ENCODE results near the gene HMBS.

The HMBS gene

DNA sequence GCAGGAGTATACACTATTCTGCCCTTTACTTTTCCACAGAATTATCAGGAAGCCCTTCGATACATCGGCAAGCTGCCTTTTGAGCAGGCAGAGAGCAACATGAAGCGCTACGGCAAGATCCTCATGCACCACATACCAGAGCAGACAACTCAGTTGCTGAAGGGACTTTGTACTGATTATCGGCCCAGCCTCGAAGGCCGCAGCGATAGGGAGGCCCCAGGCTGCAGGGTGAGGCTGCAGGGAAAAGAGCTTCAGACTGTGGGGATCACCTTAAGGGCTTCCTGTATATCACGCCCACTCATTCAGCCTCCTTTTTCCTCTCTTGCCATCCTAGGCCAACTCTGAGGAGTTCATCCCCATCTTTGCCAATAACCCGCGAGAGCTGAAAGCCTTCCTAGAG is 6.8 kb upstream of the HMBS start:
- DNase-seq: no peak

DNA sequence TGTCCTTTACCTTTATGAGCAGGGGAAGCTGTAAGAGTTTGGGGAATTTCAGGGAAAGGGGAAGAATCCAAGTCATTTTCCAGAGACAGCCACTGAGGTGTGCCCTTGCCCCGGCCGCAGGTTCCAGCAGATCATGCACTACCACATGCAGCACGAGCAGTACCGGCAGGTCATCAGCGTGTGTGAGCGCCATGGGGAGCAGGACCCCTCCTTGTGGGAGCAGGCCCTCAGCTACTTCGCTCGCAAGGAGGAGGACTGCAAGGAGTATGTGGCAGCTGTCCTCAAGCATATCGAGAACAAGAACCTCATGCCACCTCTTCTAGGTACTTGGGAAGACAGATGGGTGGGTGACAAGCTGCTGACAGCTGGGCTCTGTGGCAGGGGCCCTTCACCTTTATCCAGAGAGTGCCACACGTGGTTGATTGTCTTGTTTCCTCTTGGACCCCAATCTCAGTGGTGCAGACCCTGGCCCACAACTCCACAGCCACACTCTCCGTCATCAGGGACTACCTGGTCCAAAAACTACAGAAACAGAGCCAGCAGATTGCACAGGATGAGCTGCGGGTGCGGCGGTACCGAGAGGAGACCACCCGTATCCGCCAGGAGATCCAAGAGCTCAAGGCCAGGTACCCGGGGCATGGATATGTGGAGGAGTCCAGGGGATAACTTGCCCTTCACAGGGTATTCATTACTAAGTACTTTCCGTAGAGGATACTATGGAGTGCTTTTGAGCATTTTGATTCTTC is 5.8 kb upstream of the HMBS start:
- no peak for DNase-seq

DNA sequence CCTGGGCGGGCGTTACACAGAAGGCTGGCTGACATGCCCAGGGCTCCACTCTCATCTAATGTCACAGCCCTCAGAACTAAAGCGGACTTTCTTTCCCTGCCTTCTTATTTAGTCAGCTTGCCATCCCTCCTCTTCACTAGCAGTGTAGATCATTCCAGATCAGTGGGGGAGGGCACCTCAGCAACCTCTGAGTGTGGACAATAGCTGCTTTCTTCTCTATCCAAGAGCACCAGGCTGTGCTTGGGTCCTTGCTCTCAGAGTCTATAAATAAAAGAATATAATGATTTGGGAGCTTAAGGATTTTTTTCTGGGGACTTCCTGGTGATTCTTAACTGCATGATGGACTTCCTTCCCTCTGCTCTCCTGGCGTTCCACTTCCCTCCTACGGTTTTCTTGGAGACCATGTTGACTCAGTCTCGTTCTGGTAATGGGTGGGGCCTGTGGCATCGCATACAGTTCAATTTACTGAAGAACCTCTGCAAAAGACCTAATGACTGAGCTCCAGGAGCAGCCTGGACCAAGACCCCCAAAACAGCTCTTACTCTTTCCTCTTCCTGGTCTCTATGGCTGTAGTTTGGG is 2.9 kb upstream of the HMBS start:
- DNase-seq: no peak

DNA sequence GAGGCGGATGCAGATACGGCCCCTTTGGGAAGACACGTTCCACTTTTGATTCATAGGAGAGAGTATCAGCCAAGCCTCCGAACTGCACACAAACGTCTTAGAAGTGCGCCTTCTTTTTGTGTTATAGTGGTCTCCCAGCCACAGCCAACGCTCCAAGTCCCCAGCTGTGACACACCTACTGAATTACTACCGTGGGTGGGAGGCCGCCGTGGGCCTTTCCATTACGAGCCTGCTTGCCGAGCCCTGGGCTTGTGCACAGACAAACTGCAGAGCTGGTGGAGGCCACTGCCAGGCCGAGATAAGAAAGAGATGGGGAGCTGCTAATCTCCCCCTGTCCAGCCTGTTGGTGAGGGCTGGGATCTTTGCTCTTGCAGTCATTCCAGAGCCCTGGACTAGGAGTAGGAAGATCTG is 761 bp downstream of the HMBS start:
- DNase-seq: peak in 1 of 2 donors; percentile 17

DNA sequence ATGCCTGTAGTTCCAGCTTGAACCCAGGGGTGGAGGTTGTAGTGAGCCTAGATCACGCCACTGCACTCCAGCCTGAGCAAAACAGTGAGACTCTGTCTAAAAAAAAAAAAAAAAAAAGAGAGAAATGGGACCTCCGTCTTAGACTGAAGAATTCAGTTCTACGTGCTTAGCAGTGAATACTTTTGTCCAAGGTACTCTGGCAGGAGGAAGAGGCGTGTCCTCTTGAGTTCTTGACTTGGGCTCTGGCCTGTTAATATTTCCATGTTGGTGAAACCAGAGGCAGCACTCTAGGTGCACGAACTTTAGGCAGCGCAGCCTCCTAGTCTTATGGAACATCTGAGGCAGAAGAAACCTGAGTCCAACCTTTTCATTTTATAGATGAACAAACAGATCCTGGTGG is 2.4 kb downstream of the HMBS start:
- no peak for DNase-seq

DNA sequence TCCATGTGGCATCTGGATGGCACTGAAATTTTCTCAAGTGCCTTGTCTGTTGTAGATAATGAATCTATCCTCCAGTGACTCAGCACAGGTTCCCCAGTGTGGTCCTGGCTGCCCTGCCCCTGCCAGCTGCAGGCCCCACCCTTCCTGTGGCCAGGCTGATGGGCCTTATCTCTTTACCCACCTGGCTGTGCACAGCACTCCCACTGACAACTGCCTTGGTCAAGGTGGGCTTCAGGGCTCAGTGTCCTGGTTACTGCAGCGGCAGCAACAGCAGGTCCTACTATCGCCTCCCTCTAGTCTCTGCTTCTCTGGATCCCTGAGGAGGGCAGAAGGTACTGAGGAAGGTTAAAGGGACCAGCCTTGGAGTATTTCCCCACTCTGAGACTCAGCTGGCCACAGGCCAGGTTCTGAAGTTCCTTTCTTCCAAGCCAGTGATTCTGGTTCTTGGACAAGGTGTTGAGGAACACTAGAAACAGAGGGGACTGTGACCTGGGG is 3.1 kb downstream of the HMBS start:
- no peak for DNase-seq

DNA sequence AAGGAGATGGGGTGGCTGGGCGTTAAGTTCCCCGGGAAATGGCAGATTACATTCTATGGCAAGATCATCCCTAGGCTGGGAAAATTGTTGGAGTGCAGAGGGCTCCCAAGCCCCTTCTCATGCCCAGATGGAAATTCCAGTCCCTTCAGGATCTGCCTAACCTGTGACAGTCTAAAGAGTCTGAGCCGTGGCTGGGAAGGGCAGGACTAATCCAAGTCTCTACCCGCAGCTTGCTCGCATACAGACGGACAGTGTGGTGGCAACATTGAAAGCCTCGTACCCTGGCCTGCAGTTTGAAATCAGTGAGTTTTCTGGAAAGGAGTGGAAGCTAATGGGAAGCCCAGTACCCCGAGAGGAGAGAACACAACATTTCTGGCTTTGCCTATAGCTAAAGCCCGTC is 3.7 kb downstream of the HMBS start:
- DNase-seq: no peak

DNA sequence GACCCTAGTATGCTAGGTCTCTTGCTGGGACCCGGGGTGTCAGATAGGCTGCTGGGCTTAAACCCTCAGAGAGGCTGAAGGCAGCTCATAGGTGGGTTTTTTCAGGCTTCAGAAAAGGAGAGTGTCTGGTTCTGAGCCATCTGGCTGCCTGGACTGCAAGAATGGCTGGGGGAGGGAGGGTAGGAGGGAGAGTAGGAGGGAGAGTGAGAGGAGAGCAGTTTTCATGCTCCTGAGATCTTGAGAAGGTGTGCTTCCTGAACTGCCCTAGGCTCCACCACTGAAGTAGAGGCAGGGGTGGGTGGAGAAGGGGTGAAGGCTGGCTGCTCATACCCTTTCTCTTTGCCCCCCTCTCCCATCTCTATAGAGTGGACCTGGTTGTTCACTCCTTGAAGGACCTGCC is 4.6 kb downstream of the HMBS start:
- no peak for DNase-seq

DNA sequence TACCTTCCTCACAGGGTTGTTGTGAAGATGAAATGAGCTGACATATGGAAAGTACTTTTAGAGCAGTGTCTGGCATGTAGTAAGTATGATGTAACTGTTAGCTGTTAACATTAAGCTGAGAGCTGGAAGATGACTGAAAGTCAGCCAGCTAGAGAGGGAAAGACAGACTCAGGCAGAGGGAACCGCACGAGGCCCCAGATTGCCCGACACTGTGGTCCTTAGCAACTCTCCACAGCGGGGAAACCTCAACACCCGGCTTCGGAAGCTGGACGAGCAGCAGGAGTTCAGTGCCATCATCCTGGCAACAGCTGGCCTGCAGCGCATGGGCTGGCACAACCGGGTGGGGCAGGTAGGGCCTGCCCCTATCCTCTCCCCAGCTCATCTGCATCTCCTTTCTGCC is 6.5 kb downstream of the HMBS start:
- no peak for DNase-seq

DNA sequence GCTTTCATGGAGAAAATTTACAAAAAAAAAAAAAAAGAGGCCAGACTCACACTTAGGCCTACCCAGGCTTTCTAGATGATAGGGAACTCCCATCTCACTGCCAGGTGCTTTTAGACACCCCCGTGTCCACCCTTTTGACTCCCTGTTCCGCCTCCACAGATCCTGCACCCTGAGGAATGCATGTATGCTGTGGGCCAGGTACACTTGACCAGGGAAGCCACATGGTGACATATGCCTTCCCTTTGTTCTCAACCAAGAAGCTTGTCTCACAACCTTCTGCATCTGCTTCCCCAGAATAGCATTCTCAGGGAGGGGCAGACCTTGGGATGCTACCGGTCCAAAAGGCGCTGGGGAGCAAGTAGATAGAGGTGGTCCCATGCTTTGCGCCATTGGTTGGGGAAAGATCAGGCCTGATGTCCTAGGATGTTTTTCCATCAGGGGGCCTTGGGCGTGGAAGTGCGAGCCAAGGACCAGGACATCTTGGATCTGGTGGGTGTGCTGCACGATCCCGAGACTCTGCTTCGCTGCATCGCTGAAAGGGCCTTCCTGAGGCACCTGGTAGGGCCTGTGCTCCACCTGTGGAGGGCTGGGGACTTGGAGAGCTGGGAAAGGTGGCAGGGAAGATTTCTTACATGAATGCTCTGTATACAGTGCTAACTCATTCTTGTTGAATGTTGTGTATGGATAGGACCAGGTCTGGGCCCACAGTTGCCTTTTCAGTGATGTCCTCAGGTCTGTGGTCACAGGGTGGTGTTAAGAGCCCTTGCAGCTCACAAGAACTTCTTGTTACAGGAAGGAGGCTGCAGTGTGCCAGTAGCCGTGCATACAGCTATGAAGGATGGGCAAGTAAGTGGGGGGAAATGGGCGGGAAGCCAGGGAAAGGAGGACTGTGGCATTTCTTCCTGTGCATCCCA is 7.5 kb downstream of the HMBS start:
- no peak for DNase-seq

DNA sequence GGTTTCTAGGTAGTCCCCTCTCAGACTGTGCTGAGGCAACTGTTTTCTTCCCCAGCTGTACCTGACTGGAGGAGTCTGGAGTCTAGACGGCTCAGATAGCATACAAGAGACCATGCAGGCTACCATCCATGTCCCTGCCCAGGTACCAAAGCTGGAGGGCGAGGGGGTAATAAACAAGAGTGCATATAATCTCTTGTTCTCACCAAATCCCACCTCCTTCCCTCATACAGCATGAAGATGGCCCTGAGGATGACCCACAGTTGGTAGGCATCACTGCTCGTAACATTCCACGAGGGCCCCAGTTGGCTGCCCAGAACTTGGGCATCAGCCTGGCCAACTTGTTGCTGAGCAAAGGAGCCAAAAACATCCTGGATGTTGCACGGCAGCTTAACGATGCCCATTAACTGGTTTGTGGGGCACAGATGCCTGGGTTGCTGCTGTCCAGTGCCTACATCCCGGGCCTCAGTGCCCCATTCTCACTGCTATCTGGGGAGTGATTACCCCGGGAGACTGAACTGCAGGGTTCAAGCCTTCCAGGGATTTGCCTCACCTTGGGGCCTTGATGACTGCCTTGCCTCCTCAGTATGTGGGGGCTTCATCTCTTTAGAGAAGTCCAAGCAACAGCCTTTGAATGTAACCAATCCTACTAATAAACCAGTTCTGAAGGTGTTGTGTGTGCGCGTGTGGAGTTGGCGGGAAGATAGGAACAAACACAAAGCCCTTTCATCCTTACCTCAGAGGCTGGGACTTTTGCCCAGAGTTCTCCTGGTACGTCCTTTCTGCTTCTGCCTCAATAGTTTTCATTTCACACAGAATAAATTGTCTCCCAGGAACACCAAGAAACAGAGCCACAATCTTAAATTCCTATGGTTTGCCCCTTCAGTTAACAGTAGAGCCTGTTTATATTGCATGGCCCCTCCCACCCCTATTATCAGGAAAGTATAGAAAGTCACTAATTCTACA is 8.5 kb downstream of the HMBS start:
- peak in 1 of 2 donors; percentile 6 for DNase-seq

DNA sequence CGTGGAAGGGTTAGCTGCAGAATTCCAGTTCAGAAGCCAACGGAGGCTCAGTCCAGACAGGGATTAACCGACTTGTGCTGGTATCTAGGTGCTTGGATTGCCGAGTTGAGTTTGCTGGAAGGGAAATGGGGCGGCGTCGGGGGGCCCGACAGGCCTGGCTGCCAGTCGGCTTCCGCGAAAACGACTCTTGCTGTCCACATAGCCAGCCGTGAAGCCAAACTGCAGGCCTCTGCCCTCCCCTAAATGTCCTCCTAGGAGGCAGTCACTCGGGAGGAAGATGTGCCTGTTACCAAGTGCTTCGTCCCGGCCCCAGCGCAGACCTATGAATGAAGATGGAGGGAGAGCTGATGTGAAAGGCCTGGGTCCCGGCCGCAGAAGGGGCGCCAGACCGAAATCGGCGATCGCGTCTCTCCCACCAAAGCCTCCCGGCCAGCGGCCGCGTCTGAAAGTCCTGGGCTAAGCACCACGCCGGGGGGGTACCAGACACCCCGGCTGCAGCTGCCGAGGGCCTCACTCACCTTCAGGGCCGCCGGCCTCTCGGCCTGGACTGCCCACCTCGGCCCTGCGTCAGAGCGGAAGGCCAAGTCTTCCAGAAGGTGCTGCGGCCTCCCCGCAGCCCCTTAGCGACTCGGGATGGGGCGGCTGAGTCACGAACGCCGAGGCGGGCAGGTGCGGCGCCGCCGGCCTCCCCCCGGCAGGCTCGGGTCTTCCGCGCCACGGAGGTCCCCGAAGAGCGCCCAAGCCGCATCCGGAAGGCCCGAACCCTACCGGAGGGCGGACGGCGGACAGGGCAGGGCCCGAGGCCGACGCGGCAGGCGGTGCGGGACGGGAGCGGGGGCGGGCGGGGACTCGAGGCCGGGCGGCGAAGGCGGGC is 9.5 kb downstream of the HMBS start:
- DNase-seq: peak in 1 of 2 donors; percentile 32

DNA sequence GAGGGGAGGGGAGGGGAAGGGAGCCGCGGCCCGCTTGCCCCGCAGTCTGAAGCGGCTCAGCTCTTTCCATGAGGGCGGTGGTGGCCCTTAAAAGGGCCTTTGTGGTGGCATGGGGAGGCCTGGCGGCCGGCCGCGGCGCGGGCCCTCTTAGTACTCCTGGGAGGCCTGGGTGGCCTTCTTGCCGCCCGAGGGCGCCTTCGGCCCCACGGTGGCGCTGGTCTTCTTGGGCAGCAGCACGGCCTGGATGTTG is 10.1 kb downstream of the HMBS start:
- peak in 1 of 2 donors; percentile 48 for DNase-seq

DNA sequence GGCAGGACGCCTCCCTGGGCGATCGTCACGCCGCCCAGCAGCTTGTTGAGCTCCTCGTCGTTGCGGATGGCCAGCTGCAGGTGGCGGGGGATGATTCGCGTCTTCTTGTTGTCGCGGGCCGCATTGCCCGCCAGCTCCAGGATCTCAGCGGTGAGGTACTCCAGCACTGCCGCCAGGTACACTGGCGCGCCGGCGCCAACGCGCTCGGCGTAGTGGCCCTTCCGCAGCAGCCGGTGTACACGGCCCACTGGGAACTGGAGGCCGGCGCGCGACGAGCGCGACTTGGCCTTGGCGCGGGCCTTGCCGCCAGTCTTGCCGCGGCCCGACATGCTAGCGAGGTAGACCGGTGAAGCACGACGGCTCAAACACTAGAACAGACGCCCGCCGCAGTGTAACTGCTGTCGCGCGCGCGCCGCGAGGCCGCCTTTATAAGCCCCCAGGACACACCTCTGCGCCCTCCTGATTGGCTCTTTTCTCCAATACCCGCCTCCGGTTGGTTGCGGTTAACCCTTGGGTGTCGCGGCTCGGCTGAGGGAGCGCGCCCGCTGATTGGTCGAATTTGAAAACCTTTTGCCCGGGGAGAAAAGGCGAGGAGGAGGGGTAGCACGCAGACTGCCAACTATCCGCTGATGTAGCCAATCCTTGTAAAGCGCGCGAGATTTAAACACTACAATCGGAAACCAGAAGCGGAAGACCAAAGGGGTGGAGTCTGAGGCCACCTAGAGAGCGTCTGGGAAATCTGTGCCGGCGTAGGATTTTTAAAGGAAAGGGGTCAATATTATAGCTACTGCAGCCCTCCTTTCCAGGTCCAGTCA is 10.6 kb downstream of the HMBS start:
- DNase-seq: peak; percentile 99

DNA sequence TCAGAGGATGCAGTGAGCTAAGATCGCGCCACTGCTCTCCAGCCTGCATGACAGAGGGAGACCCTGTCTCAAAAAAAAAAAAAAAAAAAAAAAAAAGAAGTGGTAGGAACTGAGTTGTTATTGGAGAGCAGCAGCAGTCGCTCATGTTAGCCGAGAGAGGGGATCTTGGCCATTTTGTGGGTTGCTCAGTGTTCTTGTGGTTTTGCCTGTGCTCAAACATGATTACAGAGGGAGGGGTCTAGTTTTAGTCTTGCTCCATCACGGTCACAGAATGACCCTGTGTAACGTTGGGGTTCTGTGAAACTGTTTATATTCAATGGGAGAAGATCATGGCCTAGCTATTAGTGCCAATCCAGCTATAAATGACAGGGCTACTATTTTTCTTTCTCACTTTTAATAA is 15.0 kb downstream of the HMBS start:
- no peak for DNase-seq

DNA sequence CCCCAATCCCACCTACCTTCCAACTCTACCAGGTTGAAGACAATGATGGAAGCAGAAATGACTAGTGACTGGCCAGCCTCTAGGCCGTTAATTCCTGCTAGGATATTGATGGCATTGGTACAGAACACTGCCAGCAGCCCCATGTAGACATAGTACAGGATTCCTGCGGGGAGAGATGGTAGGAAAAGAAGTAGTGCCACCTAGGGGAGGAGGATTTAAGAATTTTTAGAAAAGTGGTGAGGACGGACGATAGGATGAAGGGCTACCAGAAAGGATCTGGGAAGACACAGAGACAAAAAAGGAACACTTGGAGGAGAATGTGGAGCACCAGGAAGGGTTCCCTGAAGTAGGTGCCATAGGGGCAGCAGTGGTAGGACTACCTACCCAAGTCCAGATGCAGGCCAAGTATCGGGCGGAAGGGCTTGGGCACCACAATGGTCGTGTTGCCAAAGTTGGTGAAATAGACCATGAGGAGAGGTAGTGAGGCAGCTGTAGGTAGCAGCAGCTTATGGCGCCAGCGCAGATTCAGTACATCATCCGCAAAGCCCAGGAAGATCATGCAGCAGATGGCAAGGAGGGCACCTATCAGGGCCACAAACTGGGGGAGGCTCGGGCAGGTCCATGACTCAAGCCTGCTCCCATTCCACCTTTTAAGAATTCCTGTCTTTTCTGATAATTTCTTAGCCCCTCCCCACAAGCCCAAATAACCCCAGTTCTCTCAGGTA is 15.7 kb downstream of the HMBS start:
- no peak for DNase-seq

DNA sequence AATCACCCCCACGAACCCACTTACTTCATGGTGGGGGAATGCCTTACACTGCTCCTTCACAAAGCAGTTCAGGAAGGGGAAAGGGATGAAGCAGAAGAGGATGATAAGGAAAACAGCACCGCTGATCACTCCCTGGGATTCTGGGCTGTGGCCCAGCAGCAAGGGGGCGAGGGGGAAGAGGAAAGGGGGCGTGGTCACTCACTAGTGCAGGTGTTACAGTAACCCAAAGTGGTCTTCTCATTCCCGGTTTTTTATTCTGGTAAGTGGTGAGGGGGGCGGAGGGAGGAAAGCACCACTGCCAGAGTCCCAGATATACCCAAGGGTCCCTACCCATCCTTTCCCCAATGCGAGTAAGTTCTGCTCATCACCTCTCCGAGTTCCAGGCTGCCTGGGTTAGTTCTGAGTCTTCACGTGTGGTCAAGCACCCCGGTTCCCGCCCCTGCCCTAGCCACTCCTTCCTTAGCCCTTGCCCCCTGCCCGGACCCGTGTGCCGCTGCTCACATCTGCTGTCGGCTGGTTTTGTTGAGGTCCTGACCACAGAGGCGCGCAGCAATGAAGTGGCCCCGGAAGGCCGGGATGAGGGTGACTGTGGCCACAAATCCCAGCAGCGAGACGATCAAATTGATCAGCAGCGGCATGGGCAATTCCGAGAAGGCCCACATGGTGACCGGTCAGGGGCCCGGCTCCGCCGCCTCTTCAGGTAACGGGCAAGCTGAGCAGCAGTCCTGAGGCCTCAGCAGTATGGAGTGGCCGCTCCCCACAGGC is 16.5 kb downstream of the HMBS start:
- peak in 1 of 2 donors; percentile 6 for DNase-seq

DNA sequence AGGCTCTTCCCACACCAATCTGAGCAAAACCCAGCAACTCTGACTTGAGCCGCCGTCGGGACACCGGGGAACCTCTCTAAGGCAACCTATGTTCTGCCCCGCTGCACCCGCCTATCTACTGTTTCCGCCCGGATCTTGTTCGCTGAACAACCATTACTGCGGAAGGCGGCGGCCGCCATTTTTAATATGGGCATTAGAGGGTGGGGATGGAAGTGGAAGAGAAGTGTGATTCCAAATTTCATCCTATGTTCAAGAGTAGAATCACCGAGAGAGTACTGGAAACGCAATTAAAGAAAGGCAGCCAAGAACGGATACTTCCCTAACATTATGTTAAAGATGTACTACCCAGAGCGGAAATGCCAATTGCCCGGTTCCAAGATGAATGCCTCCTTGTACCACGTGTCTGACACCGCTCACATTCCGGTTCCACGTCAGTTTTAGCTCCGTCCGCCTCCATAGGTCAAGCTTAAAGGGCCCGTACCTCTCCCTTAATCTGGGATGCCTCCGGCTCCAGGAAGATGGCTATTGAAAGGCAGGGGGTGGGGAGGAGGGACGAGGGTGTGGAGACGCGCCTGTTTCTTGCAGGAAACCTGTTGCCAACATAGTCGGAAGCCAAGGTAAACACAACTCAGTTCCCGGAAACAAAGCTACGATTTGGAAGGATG is 17.2 kb downstream of the HMBS start, which contains the start of gene DPAGT1:
DPAGT1 (minus strand) TSS at position 95 of the 665 bp plus-strand sequence. CDS start 198 bp downstream, outside the sequence.
- DNase-seq: peak; percentile 77 to 83

Measured in stimulated activated CD4-positive, alpha-beta T cell treated with anti-CD3 and anti-CD28 coated beads, Interleukin-2, amount 100 ng/mL, for 48 hours (primary cell).